Caco-2 (cell line): Measurements from ENCODE around the gene INO80. TPM values are rescaled to one million over a fixed set of nuclear protein-coding genes. Genes with fewer than 3 reads are reported as not detected.
A peak's percentile ranks its signal among the peaks of the same experiment; 100 is the strongest.

ENCODE experiments used
- BruUV-seq: library from RNA; stranded (reverse); fragments of 400-500 nt; replicated peaks from 2 replicates; lab custom pipeline; 2021; lab: Mats Ljungman, UMichigan
- CTCF ChIA-PET: fragments of 300-600 bp; sonication (Branson Sonifier 250); formaldehyde crosslinking; loops from one replicate; lab custom pipeline; 2022; ENCODE audit warnings: antibody characterized with exemption; lab: Charles Lee
- POLR2A ChIA-PET: fragments of 300-600 bp; sonication (Branson Sonifier 250); formaldehyde crosslinking; loops from one replicate; lab custom pipeline; 2022; ENCODE audit warnings: antibody characterized with exemption; lab: Charles Lee
- DNase-seq, 2 experiments: peaks; one replicate each; pipeline versions ENCODE4 v3.0.0 to v3.0.0-alpha.2; 2020 to 2022
- H3K27me3 ChIP-seq: replicated peaks from 2 replicates; pipeline ENCODE4 v1.6.0; 2011; ENCODE audit warnings: low read length; ENCODE audit not compliant: control insufficient read depth, insufficient read depth
- H3K36me3 ChIP-seq: 2 replicates; pipeline ENCODE4 v1.5.1; 2011; ENCODE audit warnings: low read length; ENCODE audit not compliant: control insufficient read depth, insufficient read depth
- H3K4me1 ChIP-seq: fragments of 250-450 bp; sonication (Bioruptor Pico); 2 replicates; pipeline ENCODE4 v1.5.1; 2020; ENCODE audit warnings: mild to moderate bottlenecking
- H3K4me3 ChIP-seq: 2 replicates; pipeline ENCODE4 v1.5.1; 2011; ENCODE audit warnings: low read depth, mild to moderate bottlenecking, control low read depth, low read length
- H3K9me3 ChIP-seq: fragments of 250-450 bp; sonication (Bioruptor Pico); 2 replicates; pipeline ENCODE4 v1.5.1; 2020; ENCODE audit warnings: mild to moderate bottlenecking, moderate library complexity
- H3K27ac Mint-ChIP-seq: one replicate; pipeline ENCODE4 v1.8.0; 2022; ENCODE audit warnings: mixed read lengths; ENCODE audit not compliant: unreplicated experiment
- H3K27me3 Mint-ChIP-seq: one replicate; pipeline ENCODE4 v1.8.0; 2022; ENCODE audit warnings: mixed read lengths; ENCODE audit not compliant: insufficient read depth, unreplicated experiment
- H3K36me3 Mint-ChIP-seq: one replicate; pipeline ENCODE4 v1.8.0; 2022; ENCODE audit warnings: mild to moderate bottlenecking, mixed read lengths; ENCODE audit not compliant: insufficient read depth, unreplicated experiment
- H3K4me1 Mint-ChIP-seq: one replicate; pipeline ENCODE4 v1.8.0; 2022; ENCODE audit warnings: low read depth, mixed read lengths; ENCODE audit not compliant: unreplicated experiment
- H3K4me3 Mint-ChIP-seq: one replicate; pipeline ENCODE4 v1.8.0; 2022; ENCODE audit warnings: mild to moderate bottlenecking, moderate library complexity, mixed read lengths; ENCODE audit not compliant: unreplicated experiment
- H3K9me3 Mint-ChIP-seq: one replicate; pipeline ENCODE4 v1.8.0; 2022; ENCODE audit warnings: mixed read lengths; ENCODE audit not compliant: unreplicated experiment
- CTCF ChIP-seq, 2 experiments: fragments of 200-600 bp in 1 of 2; IDR thresholded peaks; 1 replicate in 1 of 2; 2 replicates in 1 of 2; pipeline versions ENCODE4 v1.5.1 to v1.8.0; 2011 to 2022; ENCODE audit warnings: antibody characterized with exemption in 1 of 2, control low read depth in 1 of 2, inconsistent platforms in 1 of 2, low read depth in 1 of 2, low read length in 1 of 2, mild to moderate bottlenecking in 1 of 2, moderate library complexity in 1 of 2; ENCODE audit not compliant: insufficient read depth in 1 of 2, severe bottlenecking in 1 of 2, unreplicated experiment in 1 of 2
- intact Hi-C: fragments of 100-400 bp; cut with micrococcal nuclease; formaldehyde crosslinking; loops from one replicate; pipeline ENCODE4 v1.10.0; 2022; ENCODE audit not compliant: unreplicated experiment
- total RNA-seq: library from RNA; stranded (reverse); gene quantifications from 2 replicates; pipeline ENCODE4 v1.2.3, GENCODE V29; 2022

INO80 gene
- total RNA-seq, 1 experiment from 2014 or later: 24.4 TPM

DNA sequence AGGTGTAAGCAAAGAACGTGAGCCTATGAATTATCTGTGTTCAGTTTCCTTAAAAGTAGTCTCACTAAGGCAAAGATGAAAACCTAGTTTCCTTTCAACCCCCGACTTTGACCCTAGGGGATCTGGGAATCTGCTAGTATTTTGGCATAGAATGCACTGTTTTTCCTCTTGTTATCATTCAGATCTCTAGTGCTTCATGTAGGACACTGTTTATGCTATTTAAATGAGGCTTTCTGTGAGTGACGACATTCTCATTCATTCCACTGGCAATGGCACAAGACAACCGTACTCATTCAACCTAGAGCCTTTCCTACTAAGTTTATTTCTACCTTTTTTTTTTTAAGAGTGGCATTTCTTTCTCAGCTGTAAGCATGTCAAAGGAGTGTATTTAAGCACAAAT is 95.8 kb downstream of the INO80 start:
- CTCF ChIA-PET: interaction anchor here (1.0 kb wide), 1 partner anchor 79 kb away, joined by 3 read pairs; no protein-coding TSS in a partner anchor
- H3K27me3 ChIP-seq: no peaks in the 10 kb centered on the region
- TF ChIP-seq CTCF (IDR thresholded peaks at IDR 0.05; ENCODE audit: insufficient read depth in 1 of 2, low read depth in 1 of 2, low read length in 1 of 2, severe bottlenecking in 1 of 2, unreplicated experiment in 1 of 2): no peak
- 0 out of 2 replicates have a peak, but pooled peaks cover 5% of the 10 kb centered on the region for H3K4me1 ChIP-seq
- Mint-ChIP-seq H3K27ac (no peak overlapping the region), H3K4me1 (no peaks in the 10 kb centered on the region), H3K9me3 (no peaks in the 10 kb centered on the region), H3K36me3 (peaks cover 61% of the 10 kb centered on the region), H3K27me3 (no peaks in the 10 kb centered on the region), H3K4me3 (no peak overlapping the region)
- intact Hi-C loops: loop anchor here (10.0 kb wide), 1 partner anchor 164 kb away; no protein-coding TSS in a partner anchor
- BruUV-seq: no TSS peak
- DNase-seq: no peak
- no peaks in the 10 kb centered on the region for H3K9me3 ChIP-seq
- no peak overlapping the region for H3K4me3 ChIP-seq
- POLR2A ChIA-PET: interaction anchor here (0.6 kb wide), 1 partner anchor 10 kb away, joined by 5 read pairs; no protein-coding TSS in a partner anchor
- peaks cover 1% of the 10 kb centered on the region; the same call in 1 of the 2 replicates for H3K36me3 ChIP-seq

DNA sequence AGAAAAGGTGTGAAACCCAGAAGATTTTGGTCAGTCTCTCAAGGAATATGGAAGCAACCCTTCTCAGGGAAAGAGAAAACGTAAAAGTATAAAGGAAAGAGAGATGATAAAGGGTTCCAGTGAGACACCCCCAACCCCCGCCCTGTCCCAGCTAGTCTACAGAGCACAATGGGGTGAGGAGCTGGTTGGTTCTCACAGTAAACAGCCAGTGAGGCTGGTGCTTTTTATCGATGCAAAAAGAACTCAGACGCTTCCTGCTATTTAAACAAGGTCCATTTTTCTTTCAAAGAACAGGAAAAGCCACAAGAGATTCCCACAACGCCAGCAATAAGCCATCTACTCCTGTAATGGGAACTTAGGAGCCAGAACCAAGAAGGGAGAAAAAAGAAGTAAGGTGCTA is 96.9 kb downstream of the INO80 start:
- intact Hi-C loops: no loop called here
- peaks cover 1% of the 10 kb centered on the region; the same call in 1 of the 2 replicates for H3K36me3 ChIP-seq

DNA sequence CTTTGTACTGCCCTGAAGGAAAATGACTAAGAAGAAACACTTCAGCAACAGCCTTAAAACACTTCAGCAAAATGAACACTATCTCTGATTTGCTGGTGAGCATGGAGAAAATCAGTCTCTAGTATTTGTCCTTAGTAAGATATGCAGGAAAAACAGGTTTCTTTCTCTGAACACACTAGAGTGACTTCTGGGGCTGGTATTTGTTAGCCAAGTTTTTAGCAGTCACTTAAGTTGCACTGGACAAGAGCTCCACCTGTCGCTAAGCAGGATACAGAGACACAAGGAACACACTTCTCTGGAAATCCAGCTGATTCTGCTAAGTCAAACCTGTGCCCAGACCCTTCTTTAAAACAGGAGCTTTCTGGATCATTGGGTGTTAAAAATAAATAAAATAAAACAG is 97.5 kb downstream of the INO80 start:
- Histone ChIP-seq H3K4me1 (0 out of 2 replicates have a peak, but pooled peaks cover 5% of the 10 kb centered on the region), H3K27me3 (no peaks in the 10 kb centered on the region), H3K9me3 (no peaks in the 10 kb centered on the region), H3K4me3 (no peak overlapping the region), H3K36me3 (peaks cover 1% of the 10 kb centered on the region; the same call in 1 of the 2 replicates)
- peaks cover 61% of the 10 kb centered on the region for H3K36me3 Mint-ChIP-seq
- no peaks in the 10 kb centered on the region for H3K9me3 Mint-ChIP-seq
- peak; percentile 39 to 54 for DNase-seq
- H3K27me3 Mint-ChIP-seq: no peaks in the 10 kb centered on the region
- no peak overlapping the region for H3K4me3 Mint-ChIP-seq
- H3K27ac Mint-ChIP-seq: no peak overlapping the region
- ChIA-PET CTCF (interaction anchor here (0.5 to 2.0 kb wide), 11 partner anchors 44 to 176 kb away, joined by 3 to 18 read pairs (median 5); partner anchors contain the start of genes CHAC1 and VPS18), POLR2A (interaction anchor here (0.6 to 0.9 kb wide), 2 partner anchors 50 to 66 kb away, joined by 4 to 10 read pairs; partner anchors contain the start of gene CHAC1)
- H3K4me1 Mint-ChIP-seq: no peaks in the 10 kb centered on the region
- no TSS peak for BruUV-seq
- intact Hi-C loops: loop anchor here (1.0 kb wide), 1 partner anchor 76 kb away; no protein-coding TSS in a partner anchor
- TF ChIP-seq CTCF (IDR thresholded peaks at IDR 0.05; ENCODE audit: insufficient read depth in 1 of 2, low read depth in 1 of 2, low read length in 1 of 2, severe bottlenecking in 1 of 2, unreplicated experiment in 1 of 2): peak in 1 of 2 experiments; percentile 55

More for the DNA sequence above, 96.9 kb downstream of the INO80 start:
- POLR2A ChIA-PET: interaction anchor here (0.9 kb wide), 1 partner anchor 66 kb away, joined by 4 read pairs; the partner anchor contains the start of gene CHAC1
- H3K9me3 Mint-ChIP-seq: no peaks in the 10 kb centered on the region
- no peak for TF ChIP-seq CTCF (IDR thresholded peaks at IDR 0.05; ENCODE audit: insufficient read depth in 1 of 2, low read depth in 1 of 2, low read length in 1 of 2, severe bottlenecking in 1 of 2, unreplicated experiment in 1 of 2)
- no peak overlapping the region for H3K4me3 Mint-ChIP-seq
- BruUV-seq: no TSS peak
- H3K4me3 ChIP-seq: no peak overlapping the region
- no peak for DNase-seq
- no peaks in the 10 kb centered on the region for H3K9me3 ChIP-seq
- H3K36me3 Mint-ChIP-seq: peaks cover 58% of the 10 kb centered on the region
- H3K27me3 Mint-ChIP-seq: no peaks in the 10 kb centered on the region
- CTCF ChIA-PET: interaction anchor here (0.5 to 2.0 kb wide), 11 partner anchors 44 to 175 kb away, joined by 3 to 18 read pairs (median 5); partner anchors contain the start of genes CHAC1 and VPS18
- no peaks in the 10 kb centered on the region for H3K4me1 Mint-ChIP-seq
- 0 out of 2 replicates have a peak, but pooled peaks cover 5% of the 10 kb centered on the region for H3K4me1 ChIP-seq
- H3K27ac Mint-ChIP-seq: no peak overlapping the region
- no peaks in the 10 kb centered on the region for H3K27me3 ChIP-seq
